Frontal cortex (tissue), 4 donors: ENCODE results near the gene TOMM22. TPM values are rescaled to one million over a fixed set of nuclear protein-coding genes. Genes with fewer than 3 reads are reported as not detected.

Source experiments
- DNase-seq, 2 donors: peaks; one replicate each; pipeline ENCODE4 v3.0.0; 2012; ENCODE audit warnings: low spot score in 2 of 2
- FAIRE-seq: peaks from 2 replicates; lab custom pipeline; 2012; peaks lifted over from hg19 to GRCh38; lab: Jason Lieb, UNC
- total RNA-seq: library from RNA; depleted of rRNA; stranded (reverse); fragments of >200 nt; gene quantifications from one replicate; pipeline ENCODE4 v1.2.3, GENCODE V29; 2014
- donor health status: control.
- donor health status: control.
- donor health status: control.

The TOMM22 gene
- total RNA-seq, 1 donor from 2014 or later, result 66.4 TPM

- DNase-seq (no peak), FAIRE-seq (no peak)
Measured at GRCh38 chr22:38730411-38730871, 48.7 kb downstream of the TOMM22 start.

- FAIRE-seq, result no peak
- no peak for DNase-seq
Measured at GRCh38 chr22:38731703-38732161, 50.0 kb downstream of the TOMM22 start.

- DNase-seq (no peak), FAIRE-seq (no peak)
Measured at GRCh38 chr22:38732251-38732815, 50.6 kb downstream of the TOMM22 start.

- FAIRE-seq (no peak), DNase-seq (no peak)
Measured at GRCh38 chr22:38733329-38733723, 51.6 kb downstream of the TOMM22 start.

GRCh38 chr22:38733724-38734381 is 52.1 kb downstream of the TOMM22 start:
- peak; percentile 73 to 79 for DNase-seq
- FAIRE-seq, result peak; percentile 49

- DNase-seq, result no peak
- no peak for FAIRE-seq
Measured at GRCh38 chr22:38734421-38735100, 52.8 kb downstream of the TOMM22 start.

Other genes starting within 250 kb of the TOMM22 start
- gene KCNJ4, start 226.8 kb upstream of the TOMM22 start, total RNA-seq, result 12.2 TPM
- gene KDELR3, start 213.9 kb upstream of the TOMM22 start, total RNA-seq, result 1.2 TPM
- gene DDX17, start 175.6 kb upstream of the TOMM22 start, total RNA-seq, result 662 TPM
- gene DMC1, start 111.8 kb upstream of the TOMM22 start, total RNA-seq, result 4.5 TPM
- 4.9 TPM for gene FAM227A, start 25.6 kb upstream of the TOMM22 start, total RNA-seq
- gene CBY1, start 25.3 kb upstream of the TOMM22 start, total RNA-seq, result 18.3 TPM
- 54.6 TPM for gene JOSD1, start 19.0 kb downstream of the TOMM22 start, total RNA-seq
- 34.6 TPM for gene GTPBP1, start 24.0 kb downstream of the TOMM22 start, total RNA-seq
- gene SUN2, start 74.0 kb downstream of the TOMM22 start, total RNA-seq, result 78.7 TPM
- gene DNAL4, start 112.2 kb downstream of the TOMM22 start, total RNA-seq, result 16.7 TPM
- 10.6 TPM for gene NPTXR, start 162.1 kb downstream of the TOMM22 start, total RNA-seq
- 30.2 TPM for gene CBX6, start 190.3 kb downstream of the TOMM22 start, total RNA-seq